GM11168 (cell line): ENCODE results near the gene CBX8.

Source experiments
- in situ Hi-C: fragments of 300-500 bp; cut with MboI; formaldehyde crosslinking; loops from one replicate; pipeline ENCODE4 v1.12.0; 2022; ENCODE audit warnings: low sequenced_read_pairs; ENCODE audit not compliant: unreplicated experiment

The CBX8 gene

GRCh38 chr17:79797492-79798298, 818 bp upstream of the CBX8 start:
- in situ Hi-C loops, result loop anchor here (10.0 kb wide), 1 partner anchor 177 kb away; no protein-coding TSS in a partner anchor

DNA sequence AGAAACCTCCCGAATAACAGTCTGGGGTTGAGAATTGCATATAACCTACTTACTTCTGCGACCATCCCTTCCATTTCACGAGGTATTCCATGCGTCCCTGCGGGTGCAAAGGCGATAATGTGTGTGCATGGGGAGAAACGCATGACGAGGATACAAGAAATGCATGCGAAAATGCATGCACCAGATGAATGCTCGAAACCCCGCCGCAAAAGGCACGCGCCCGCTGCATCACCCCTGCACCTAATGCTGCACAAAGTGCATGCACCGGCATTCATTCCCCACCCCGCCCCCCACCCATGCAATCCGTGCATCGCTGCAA, 474 bp downstream of the CBX8 start:
- in situ Hi-C loops, result loop anchor here (10.0 kb wide), 1 partner anchor 178 kb away; no protein-coding TSS in a partner anchor

- in situ Hi-C loops, result loop anchor here (10.0 kb wide), 1 partner anchor 179 kb away; no protein-coding TSS in a partner anchor
These were observed 958 bp downstream of the CBX8 start for GRCh38 chr17:79795795-79796443.

DNA sequence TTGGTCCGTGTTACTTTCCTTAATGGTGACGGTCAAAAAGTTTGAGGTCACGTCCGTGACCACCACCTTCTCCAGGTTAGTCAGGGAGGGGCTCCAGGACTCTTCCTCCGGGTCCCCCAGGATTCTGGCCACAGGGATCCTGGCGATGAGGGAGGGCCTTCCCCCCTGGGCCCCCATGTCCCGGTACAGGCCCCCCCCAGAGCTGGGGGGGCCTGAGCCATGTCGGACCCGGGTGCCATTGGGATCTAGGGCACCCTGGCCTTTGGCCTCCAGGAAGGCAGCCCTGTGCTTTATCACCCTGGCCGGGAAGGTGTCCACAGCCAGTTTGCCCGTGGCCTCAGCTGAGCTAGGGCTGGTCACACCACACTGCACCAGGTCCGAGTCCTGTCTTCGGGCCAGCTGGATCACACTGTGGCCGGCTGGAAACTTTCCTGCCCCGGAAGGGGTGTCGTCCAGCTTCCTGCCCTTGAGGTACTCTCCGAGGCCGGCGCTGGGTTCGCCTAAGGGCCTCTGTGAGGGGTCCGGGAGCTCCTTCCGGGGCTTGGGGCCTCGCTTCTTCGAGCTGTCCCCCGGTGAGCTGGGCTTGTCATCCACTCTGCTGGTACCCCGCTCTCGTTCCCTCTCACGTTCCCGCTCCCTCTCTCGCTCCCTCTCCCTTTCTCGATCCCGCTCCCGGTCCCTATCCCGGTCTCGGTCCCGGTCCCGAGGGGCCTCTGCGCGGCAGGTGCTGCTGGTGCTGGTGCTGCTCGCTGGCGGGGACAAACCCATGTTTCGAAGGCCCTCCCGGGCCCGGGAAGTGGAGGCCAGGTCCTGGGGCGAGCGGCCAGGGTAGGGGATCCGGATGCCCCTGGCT, 2.0 kb downstream of the CBX8 start:
- in situ Hi-C loops, result loop anchor here (10.0 kb wide), 1 partner anchor 180 kb away; no protein-coding TSS in a partner anchor

DNA sequence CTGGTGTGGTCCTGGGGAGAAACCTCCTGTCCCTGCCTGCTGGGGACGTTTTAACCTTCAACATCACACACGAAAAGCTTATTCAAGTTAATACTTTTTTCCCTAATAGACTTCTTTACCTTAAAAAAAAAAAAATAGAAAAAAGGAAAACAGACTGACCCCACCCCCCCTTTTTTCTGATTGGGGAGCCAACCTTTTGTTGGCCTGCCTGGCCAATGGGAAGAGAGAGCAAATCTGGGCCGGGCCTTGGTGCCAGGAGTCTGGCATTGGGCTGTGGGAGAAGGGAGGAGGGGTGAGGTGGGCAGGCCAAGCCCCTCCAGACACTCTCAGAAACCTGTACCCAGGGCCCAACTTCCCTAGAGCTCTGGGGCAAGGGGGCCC, 3.0 kb downstream of the CBX8 start:
- in situ Hi-C loops, result loop anchor here (10.0 kb wide), 1 partner anchor 181 kb away; no protein-coding TSS in a partner anchor

- in situ Hi-C loops, result loop anchor here (10.0 kb wide), 1 partner anchor 182 kb away; no protein-coding TSS in a partner anchor
These were observed 3.6 kb downstream of the CBX8 start for GRCh38 chr17:79792984-79793923.

- in situ Hi-C loops, result loop anchor here (10.0 kb wide), 1 partner anchor 182 kb away; no protein-coding TSS in a partner anchor
These were observed 4.5 kb downstream of the CBX8 start for GRCh38 chr17:79792341-79792871.

GRCh38 chr17:79791735-79792161, 5.1 kb downstream of the CBX8 start:
- in situ Hi-C loops, result loop anchor here (10.0 kb wide), 1 partner anchor 183 kb away; no protein-coding TSS in a partner anchor

DNA sequence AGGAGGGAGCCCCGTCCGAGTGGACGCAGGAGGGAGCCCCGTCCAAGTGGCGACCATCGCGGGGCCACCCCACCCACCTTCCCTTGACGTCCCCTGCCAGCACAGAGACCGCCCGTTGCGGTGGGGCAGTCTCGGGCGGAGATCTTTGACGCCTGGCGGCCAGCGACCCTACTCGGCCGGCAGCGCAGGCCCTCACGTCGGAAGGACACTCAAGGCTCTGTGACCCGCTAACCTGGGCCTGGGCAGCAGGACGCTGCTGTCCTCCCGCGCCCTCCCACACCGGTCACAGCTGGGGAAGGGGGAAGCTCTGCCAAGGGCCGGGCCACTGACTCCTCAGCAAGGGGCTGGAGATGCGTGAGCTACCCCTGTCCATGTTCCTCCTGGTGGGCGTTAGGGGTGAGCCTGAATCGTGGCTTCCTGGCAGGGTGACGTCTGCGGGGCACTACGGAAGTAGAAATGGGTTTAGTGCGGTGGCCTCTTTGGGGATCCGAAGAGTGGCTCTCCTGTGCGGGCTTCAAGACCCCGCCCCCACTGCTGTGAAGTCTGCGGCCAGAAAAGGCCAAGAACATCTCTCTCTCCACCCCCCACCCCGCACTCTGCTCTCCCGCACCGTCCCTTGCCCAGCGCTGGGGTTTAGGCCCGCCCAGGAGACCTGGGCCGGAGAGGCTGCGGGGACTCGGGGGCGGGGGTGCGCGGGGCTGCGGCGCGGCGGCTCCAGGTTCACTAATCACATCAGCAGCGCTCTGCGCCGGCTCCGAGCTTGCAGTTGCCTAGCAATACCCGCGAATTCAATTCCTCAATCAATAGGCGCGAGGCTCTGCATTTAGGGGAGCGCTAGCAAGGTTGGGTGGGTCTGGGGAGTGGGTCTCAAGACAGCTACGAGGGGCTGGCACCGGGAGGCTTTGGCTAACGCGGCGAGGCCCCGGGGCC, 5.8 kb downstream of the CBX8 start:
- in situ Hi-C loops, result loop anchor here (10.0 kb wide), 1 partner anchor 184 kb away; no protein-coding TSS in a partner anchor

DNA sequence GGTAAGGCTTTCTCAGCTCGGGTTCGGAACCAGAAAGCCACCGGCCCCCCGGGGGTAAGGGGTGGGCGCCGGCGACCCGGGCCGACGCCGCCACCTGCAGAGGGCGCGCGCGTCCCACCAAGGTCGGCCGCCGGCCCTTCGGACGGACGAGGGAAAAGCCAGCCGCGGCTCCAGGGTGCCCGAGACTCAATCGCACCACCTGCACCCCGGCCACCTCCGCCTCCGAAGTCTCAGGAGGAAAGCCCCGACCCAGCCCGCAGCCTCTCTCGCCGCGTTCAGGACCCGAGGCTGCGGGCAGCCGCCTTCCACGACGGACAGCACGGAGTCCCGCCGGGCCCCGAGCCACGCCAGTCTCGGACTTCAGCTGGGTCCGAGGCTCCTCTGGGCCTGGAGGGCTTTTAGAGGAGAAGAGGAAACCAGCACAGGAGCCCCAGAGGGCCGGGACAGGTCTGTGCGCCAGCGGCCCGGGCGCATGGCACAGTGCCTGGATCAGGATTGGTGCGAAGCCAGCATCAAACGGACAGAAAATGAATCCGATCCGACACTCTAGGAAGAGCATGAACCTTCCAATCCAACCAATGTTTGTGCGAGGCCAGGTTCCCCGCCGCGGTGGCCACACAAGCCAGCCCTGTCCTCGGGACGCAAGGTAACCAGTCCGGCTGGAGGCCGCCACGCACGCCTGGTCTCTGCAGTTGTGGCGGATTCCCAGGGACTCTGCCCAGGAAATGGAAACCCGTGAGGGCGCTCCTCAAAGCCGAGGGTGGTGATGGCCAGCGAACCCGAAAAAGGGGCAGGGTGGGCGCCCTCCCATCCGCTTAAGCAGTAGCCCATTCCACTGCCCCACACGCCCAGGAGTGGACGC, 6.7 kb downstream of the CBX8 start:
- in situ Hi-C loops, result loop anchor here (10.0 kb wide), 1 partner anchor 185 kb away; no protein-coding TSS in a partner anchor

DNA sequence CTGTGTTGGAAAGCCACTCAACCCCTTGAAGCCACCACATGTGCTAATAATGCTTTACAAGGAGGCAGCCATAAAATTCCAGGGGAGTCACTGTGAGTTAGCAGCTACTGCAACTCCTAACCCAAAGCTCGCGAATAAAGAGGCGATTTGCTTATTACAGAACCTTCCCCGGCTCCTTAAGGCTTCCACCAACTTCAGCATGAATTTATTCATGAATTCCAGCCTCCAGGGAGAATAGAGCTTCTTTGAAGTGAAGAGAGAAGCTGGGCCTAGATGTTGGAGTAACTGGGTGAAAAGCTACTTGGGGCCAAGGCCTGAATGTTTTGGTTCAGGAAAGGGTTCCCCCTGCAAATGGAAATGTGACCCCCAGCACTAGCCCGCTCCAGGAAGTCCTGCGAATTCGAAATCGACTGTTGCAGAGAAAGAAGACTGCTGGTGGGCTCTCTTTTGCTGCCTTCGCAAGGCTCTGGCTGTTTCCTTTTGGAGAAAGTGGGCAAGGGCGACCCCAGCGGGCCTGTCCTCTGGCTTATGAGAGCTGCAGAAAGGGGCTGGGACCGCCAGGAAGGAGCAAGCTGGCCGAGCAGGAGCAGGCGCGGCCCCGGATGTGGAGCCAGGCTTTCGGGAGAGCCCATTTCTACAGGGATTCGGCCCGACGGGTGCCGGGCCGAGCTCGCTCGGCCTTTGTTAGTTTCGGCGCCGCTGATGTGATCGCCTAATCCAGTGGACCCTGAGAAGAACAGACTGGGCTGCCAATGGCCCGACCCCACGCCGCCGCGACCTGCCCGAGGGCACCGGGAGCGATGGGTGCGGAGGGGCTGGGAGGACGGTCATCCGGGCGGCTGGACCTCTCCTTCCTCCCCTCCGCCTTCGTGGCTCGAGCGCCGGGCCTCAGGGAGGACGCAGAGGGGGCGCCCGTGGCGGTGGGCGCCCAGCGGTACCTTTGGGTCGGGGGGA, 7.6 kb downstream of the CBX8 start:
- in situ Hi-C loops, result no loop called here

GRCh38 chr17:79788455-79788854, 8.4 kb downstream of the CBX8 start:
- in situ Hi-C loops, result no loop called here

DNA sequence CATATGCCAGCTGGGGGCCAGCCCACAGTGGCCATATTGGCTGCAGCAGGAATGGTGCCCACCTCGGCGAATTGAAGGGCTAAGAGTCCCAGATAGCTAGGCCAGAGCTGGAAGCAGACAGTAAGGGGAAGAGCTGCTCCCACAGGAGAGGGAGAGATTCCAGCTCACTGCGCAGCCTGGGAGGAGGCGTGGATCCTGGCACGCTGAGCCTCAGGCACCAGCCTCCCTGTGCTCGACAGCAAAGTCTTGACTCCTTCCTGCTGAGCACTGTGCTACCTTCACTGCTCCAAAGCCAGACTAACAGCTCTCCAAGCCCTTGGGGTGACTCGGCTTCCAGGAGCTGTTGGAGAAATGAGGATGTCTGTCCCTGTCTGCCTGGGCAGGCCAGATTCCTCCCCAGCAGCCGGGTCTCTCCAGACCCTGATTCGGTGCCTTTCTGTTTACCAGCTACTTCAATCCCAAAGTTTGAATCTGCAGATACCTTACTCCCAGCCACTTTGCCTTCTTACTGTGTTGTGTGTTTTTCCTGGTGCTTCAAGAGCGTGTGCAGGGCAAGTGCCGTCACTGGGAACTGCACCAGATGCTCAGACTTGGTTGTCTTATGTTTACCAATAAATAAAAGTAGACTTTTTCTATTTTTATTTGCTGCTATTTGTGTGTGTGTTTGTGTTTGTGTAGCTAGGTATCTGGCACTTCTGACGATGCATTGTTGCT, 9.8 kb downstream of the CBX8 start:
- in situ Hi-C loops, result no loop called here

DNA sequence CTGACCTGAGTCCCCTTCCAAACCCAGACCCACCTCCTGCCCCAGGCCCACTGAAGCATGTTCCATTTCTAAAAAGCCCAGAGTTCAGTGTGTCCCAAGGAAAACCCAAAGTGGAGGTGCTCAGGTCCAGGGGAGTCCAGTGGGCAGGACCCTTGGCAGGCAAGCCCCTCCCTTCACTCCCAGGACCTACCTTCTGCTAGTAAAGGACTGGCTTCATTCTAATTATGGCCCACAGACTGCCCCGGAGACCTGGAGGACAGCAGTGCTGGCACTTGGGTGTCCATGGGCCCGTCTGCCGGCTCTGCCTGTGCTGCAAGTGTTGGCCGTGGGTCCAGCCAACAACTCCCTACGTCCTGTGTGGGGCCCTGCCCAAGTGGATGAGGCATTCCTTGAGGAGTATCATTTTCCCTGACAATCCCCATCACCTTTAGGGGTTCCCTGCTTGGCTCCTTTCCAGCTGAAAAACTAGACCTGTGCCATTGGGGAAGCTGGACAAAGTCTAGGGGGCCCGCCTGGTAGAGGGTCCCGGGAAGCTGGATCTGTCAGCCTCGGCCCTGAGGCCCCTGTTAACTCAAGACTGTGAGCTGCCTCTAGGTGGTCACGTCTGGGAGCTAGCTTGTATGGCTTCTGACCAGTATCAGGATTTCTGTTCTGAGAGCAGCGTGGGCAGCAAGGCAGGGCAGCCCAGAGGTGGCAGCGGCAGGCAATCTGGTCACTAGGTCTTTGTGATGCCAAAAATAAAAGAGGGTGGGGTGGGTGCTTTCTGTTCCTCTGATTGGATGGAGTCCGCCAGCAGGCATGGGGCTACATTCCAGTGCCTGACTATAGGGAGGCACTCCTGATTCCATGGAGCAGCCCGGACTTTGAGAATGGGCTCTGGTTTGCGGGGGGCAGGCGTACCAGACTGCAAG, 10.7 kb downstream of the CBX8 start:
- in situ Hi-C loops, result no loop called here
